PFSK-1 (cell line): ENCODE measurements around the gene TRAP1.

Experiments
- FOXP2 ChIP-seq: optimal IDR thresholded peaks from 2 replicates; pipeline ENCODE3; 2011; ENCODE audit warnings: borderline replicate concordance, control low read depth, inconsistent platforms; ENCODE audit not compliant: insufficient read depth; ENCODE audit errors: extremely low read length, extremely low read depth
- POLR2AphosphoS5 ChIP-seq: IDR thresholded peaks from 2 replicates; pipeline ENCODE4 v1.6.1; 2012; ENCODE audit warnings: low read depth, mild to moderate bottlenecking, control low read depth, low read length, moderate library complexity
- REST ChIP-seq, 2 experiments: IDR thresholded peaks; 2 replicates each; pipeline versions ENCODE4 v1.6.1 to v1.8.0; 2011 to 2012; ENCODE audit warnings: low read depth in 2 of 2, low read length in 2 of 2, control low read depth in 1 of 2, inconsistent platforms in 1 of 2, mild to moderate bottlenecking in 1 of 2, moderate library complexity in 1 of 2; ENCODE audit not compliant: insufficient read depth in 1 of 2
- SIN3A ChIP-seq: IDR thresholded peaks from 2 replicates; pipeline ENCODE4 v1.6.1; 2012; ENCODE audit warnings: mild to moderate bottlenecking, low read length, moderate library complexity, borderline replicate concordance; ENCODE audit not compliant: insufficient read depth
- TAF1 ChIP-seq: IDR thresholded peaks from 2 replicates; pipeline ENCODE4 v1.6.1; 2012; ENCODE audit warnings: low read length, control low read depth, borderline replicate concordance; ENCODE audit not compliant: insufficient read depth

The TRAP1 gene

GRCh38 chr16:3638916-3639644, 78.2 kb downstream of the TRAP1 start:
- TF ChIP-seq POLR2AphosphoS5 (no peak), TAF1 (no peak), SIN3A (no peak), FOXP2 (no peak), REST (IDR thresholded peaks at IDR 0.05; ENCODE audit: insufficient read depth in 1 of 2, low read depth in 2 of 2, low read length in 2 of 2) (no peak)

GRCh38 chr16:3637371-3637923, 79.9 kb downstream of the TRAP1 start:
- TF ChIP-seq TAF1 (no peak), FOXP2 (no peak), REST (IDR thresholded peaks at IDR 0.05; ENCODE audit: insufficient read depth in 1 of 2, low read depth in 2 of 2, low read length in 2 of 2) (no peak), SIN3A (no peak), POLR2AphosphoS5 (no peak)

- TF ChIP-seq REST (IDR thresholded peaks at IDR 0.05; ENCODE audit: insufficient read depth in 1 of 2, low read depth in 2 of 2, low read length in 2 of 2) = no peak
- no peak for TF ChIP-seq TAF1
- TF ChIP-seq POLR2AphosphoS5 = no peak
- no peak for TF ChIP-seq FOXP2
- TF ChIP-seq SIN3A = no peak
These were observed 91.2 kb downstream of the TRAP1 start for GRCh38 chr16:3625911-3626732.

- TF ChIP-seq SIN3A = no peak
- no peak for TF ChIP-seq FOXP2
- no peak for TF ChIP-seq POLR2AphosphoS5
- TF ChIP-seq REST (IDR thresholded peaks at IDR 0.05; ENCODE audit: insufficient read depth in 1 of 2, low read depth in 2 of 2, low read length in 2 of 2) = no peak
- no peak for TF ChIP-seq TAF1
These were observed 92.0 kb downstream of the TRAP1 start for GRCh38 chr16:3625331-3625730.
